GM12865 (cell line): ENCODE data around the gene RCAN1.

Experiments used
- DNase-seq: peaks from one replicate; pipeline ENCODE4 v3.0.0; 2010; ENCODE audit warnings: low read depth
- H3K4me3 ChIP-seq: 2 replicates; pipeline ENCODE4 v1.5.1; 2011; ENCODE audit warnings: mild to moderate bottlenecking, low read depth, low read length, control low read depth
- CTCF ChIP-seq: IDR thresholded peaks from 2 replicates; pipeline ENCODE4 v1.5.1; 2011; ENCODE audit warnings: low read length, control low read depth, low read depth, inconsistent platforms; ENCODE audit not compliant: insufficient read depth; ENCODE audit errors: missing control alignments

Gene RCAN1

GRCh38 chr21:34593954-34594531 is 20.9 kb downstream of the RCAN1 start:
- H3K4me3 ChIP-seq = no peak overlapping the region
- DNase-seq = no peak
- no peak for TF ChIP-seq CTCF

- DNase-seq = no peak
- no peak for TF ChIP-seq CTCF
- no peak overlapping the region for H3K4me3 ChIP-seq
These were observed 21.5 kb downstream of the RCAN1 start for GRCh38 chr21:34593423-34593822.

- no peak for DNase-seq
- no peak for TF ChIP-seq CTCF
- no peak overlapping the region for H3K4me3 ChIP-seq
These were observed 22.6 kb downstream of the RCAN1 start for GRCh38 chr21:34592120-34592955.

- no peak overlapping the region for H3K4me3 ChIP-seq
- TF ChIP-seq CTCF = no peak
- no peak for DNase-seq
These were observed 24.4 kb downstream of the RCAN1 start for GRCh38 chr21:34590520-34590919.

- no peak for TF ChIP-seq CTCF
- no peak for DNase-seq
- H3K4me3 ChIP-seq = no peak overlapping the region
These were observed 25.2 kb downstream of the RCAN1 start for GRCh38 chr21:34589511-34590282.

- DNase-seq = peak; percentile 17
- H3K4me3 ChIP-seq = no peak overlapping the region
- TF ChIP-seq CTCF = no peak
These were observed 30.9 kb downstream of the RCAN1 start for GRCh38 chr21:34583926-34584563.
